ENCODE data around the gene ALDH3B1. TPM values are rescaled to one million over a fixed set of nuclear protein-coding genes. Genes with fewer than 3 reads are reported as not detected.

Gene ALDH3B1
- total RNA-seq, 1 donor from 2014 or later, result 6.5 TPM

DNA sequence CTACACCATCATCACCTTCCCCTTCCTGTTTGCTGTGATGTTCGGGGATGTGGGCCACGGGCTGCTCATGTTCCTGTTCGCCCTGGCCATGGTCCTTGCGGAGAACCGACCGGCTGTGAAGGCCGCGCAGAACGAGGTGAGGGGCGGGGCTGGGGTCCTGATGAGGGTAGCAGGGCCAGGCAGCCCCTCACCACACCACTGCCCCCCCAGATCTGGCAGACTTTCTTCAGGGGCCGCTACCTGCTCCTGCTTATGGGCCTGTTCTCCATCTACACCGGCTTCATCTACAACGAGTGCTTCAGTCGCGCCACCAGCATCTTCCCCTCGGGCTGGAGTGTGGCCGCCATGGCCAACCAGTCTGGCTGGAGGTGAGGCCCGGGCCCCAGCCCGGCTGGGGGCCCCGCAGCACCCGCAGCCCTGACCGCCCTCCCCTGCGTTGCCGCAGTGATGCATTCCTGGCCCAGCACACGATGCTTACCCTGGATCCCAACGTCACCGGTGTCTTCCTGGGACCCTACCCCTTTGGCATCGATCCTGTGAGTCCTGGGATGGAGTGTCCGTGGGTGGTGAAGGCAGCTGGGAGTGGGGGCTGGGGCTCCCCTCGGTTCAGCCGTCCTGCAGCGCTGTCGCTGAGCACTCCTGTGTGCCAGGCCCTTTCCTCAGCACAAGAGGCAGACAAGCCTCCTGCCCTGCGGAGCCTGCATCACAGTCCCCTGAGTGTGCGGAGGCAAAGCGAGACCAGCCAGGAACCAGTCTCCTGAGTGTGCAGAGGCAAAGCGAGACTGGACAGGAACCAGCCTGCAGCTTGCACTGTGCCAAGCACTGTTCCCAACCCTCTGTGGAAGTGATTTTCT lies 37.5 kb downstream of the ALDH3B1 start:
- peaks cover 8% of the 10 kb centered on the region for H3K4me1 Mint-ChIP-seq (ENCODE audit: unreplicated experiment)
- no peaks in the 10 kb centered on the region for H3K9me3 Mint-ChIP-seq (ENCODE audit: unreplicated experiment)
- TF ChIP-seq, protein P1, sequence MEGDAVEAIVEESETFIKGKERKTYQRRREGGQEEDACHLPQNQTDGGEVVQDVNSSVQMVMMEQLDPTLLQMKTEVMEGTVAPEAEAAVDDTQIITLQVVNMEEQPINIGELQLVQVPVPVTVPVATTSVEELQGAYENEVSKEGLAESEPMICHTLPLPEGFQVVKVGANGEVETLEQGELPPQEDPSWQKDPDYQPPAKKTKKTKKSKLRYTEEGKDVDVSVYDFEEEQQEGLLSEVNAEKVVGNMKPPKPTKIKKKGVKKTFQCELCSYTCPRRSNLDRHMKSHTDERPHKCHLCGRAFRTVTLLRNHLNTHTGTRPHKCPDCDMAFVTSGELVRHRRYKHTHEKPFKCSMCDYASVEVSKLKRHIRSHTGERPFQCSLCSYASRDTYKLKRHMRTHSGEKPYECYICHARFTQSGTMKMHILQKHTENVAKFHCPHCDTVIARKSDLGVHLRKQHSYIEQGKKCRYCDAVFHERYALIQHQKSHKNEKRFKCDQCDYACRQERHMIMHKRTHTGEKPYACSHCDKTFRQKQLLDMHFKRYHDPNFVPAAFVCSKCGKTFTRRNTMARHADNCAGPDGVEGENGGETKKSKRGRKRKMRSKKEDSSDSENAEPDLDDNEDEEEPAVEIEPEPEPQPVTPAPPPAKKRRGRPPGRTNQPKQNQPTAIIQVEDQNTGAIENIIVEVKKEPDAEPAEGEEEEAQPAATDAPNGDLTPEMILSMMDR (IDR thresholded peaks at IDR 0.05), result no peak
- H3K27ac Mint-ChIP-seq (ENCODE audit: unreplicated experiment), result no peak overlapping the region
- H3K27me3 Mint-ChIP-seq (ENCODE audit: unreplicated experiment), result no peaks in the 10 kb centered on the region
- no peaks in the 10 kb centered on the region for H3K36me3 Mint-ChIP-seq (ENCODE audit: unreplicated experiment)
- H3K4me3 Mint-ChIP-seq (ENCODE audit: unreplicated experiment), result no peak overlapping the region
- no peak for DNase-seq (ENCODE audit: extremely low spot score, unreplicated experiment)

DNA sequence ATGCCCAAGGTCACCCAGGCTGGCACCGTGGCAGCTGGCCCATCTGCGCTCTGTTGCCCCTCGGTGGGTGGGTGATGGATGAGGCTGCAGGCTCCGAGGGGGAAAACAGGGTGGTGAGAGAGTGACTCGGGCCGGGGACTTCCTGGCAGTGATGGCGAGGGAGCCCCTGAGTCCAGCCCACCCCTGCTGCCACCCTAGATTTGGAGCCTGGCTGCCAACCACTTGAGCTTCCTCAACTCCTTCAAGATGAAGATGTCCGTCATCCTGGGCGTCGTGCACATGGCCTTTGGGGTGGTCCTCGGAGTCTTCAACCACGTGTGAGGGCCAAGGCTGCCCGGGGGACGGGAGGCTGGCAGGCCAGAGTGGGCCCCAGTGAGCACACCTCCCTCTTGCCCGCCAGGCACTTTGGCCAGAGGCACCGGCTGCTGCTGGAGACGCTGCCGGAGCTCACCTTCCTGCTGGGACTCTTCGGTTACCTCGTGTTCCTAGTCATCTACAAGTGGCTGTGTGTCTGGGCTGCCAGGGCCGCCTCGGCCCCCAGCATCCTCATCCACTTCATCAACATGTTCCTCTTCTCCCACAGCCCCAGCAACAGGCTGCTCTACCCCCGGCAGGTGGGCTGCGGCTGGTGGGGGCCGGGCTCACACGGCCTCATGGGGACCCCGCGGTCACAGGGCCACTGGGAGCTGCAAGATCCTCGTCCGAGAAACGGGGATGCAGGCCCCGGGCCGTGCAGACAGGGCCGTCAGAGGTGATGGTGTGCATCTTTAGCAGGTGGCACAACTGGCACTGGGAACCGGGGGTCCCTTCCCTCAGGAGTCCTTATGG lies 38.8 kb downstream of the ALDH3B1 start:
- no peak for DNase-seq (ENCODE audit: extremely low spot score, unreplicated experiment)
- Mint-ChIP-seq H3K27ac (ENCODE audit: unreplicated experiment) (no peak overlapping the region), H3K4me3 (ENCODE audit: unreplicated experiment) (no peak overlapping the region), H3K4me1 (ENCODE audit: unreplicated experiment) (peaks cover 10% of the 10 kb centered on the region), H3K27me3 (ENCODE audit: unreplicated experiment) (no peaks in the 10 kb centered on the region), H3K9me3 (ENCODE audit: unreplicated experiment) (no peaks in the 10 kb centered on the region), H3K36me3 (ENCODE audit: unreplicated experiment) (no peaks in the 10 kb centered on the region)
- TF ChIP-seq, protein P1 (IDR thresholded peaks at IDR 0.05), result no peak

DNA sequence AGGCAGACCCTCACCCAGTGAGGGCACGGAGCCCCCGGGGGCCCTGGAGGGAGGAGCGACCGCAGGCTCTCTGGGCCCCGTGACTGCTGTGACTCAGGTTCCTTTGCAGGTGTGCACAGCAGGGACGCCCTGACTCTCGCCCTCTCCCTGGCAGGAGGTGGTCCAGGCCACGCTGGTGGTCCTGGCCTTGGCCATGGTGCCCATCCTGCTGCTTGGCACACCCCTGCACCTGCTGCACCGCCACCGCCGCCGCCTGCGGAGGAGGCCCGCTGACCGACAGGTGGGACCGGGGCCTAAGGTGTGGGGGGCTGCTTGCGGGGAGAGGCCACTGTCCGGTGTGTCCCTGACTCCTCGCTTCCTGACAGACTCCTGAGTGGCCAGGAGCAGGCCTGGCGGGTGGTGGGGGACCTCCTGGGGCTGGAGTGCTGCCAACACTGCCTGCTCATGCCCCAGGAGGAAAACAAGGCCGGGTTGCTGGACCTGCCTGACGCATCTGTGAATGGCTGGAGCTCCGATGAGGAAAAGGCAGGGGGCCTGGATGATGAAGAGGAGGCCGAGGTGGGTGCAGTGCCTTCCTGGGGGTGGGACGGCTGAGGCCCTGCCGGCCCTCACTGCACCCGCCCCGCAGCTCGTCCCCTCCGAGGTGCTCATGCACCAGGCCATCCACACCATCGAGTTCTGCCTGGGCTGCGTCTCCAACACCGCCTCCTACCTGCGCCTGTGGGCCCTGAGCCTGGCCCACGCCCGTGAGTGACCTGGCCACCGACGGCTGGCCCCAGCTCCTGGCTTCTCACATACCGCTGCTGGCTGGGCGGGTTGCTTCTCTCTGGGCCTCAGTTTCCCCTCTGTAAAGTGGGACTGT lies 39.6 kb downstream of the ALDH3B1 start:
- Mint-ChIP-seq H3K9me3 (ENCODE audit: unreplicated experiment) (no peaks in the 10 kb centered on the region), H3K4me1 (ENCODE audit: unreplicated experiment) (peaks cover 7% of the 10 kb centered on the region), H3K36me3 (ENCODE audit: unreplicated experiment) (no peaks in the 10 kb centered on the region), H3K4me3 (ENCODE audit: unreplicated experiment) (no peak overlapping the region), H3K27ac (ENCODE audit: unreplicated experiment) (no peak overlapping the region), H3K27me3 (ENCODE audit: unreplicated experiment) (no peaks in the 10 kb centered on the region)
- no peak for DNase-seq (ENCODE audit: extremely low spot score, unreplicated experiment)
- TF ChIP-seq, protein P1 (IDR thresholded peaks at IDR 0.05), result no peak

DNA sequence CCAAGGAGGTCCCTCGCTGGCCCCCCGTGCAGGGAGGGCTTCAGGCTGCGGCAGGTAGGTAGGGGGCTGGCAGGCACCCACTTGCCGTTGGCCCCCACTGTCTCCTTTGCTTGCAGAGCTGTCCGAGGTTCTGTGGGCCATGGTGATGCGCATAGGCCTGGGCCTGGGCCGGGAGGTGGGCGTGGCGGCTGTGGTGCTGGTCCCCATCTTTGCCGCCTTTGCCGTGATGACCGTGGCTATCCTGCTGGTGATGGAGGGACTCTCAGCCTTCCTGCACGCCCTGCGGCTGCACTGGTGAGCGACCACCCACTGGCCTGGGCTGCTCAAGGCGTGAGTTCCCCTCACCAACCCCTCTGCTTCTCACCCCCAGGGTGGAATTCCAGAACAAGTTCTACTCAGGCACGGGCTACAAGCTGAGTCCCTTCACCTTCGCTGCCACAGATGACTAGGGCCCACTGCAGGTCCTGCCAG lies 40.3 kb downstream of the ALDH3B1 start:
- Mint-ChIP-seq H3K4me1 (ENCODE audit: unreplicated experiment) (peaks cover 7% of the 10 kb centered on the region), H3K9me3 (ENCODE audit: unreplicated experiment) (no peaks in the 10 kb centered on the region), H3K27me3 (ENCODE audit: unreplicated experiment) (no peaks in the 10 kb centered on the region), H3K27ac (ENCODE audit: unreplicated experiment) (no peak overlapping the region), H3K36me3 (ENCODE audit: unreplicated experiment) (no peaks in the 10 kb centered on the region), H3K4me3 (ENCODE audit: unreplicated experiment) (no peak overlapping the region)
- TF ChIP-seq, protein P1 (IDR thresholded peaks at IDR 0.05), result no peak
- DNase-seq (ENCODE audit: extremely low spot score, unreplicated experiment), result no peak

Data from osteocyte (in vitro differentiated cells).